ENCODE data around the gene CEBPG. TPM values are rescaled to one million over a fixed set of nuclear protein-coding genes. Genes with fewer than 3 reads are reported as not detected.

Gene CEBPG
- total RNA-seq, 2 donors from 2014 or later, result 20.3 to 28.8 TPM

DNA sequence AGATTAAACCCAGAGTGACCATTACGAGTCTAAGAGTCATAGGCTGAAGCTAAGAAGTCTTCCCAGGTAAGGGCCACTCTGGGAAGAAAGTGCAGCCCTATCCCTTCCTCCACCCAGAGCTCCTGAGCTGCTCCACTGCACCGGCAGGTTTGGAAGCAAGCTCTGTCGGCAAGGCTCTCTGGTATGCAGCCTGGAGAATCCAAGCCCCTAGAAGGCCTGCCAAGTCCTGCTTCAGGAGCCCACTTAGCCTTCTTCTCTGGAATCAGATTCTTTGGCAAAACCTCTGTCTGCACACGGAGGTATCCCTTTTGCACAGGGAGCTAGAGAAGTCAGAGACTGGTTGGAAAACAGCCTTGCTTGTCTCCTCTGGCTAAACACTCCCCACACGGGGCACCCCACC is 58.5 kb downstream of the CEBPG start:
- DNase-seq (ENCODE audit: low spot score in 2 of 2), result no peak
- H3K36me3 Mint-ChIP-seq, result no peaks in the 10 kb centered on the region
- no peak for ATAC-seq
- H3K27ac Mint-ChIP-seq, result no peak overlapping the region
- H3K9me3 Mint-ChIP-seq, result no peaks in the 10 kb centered on the region

Other genes starting within 250 kb of the CEBPG start
- gene WDR88, start 241.6 kb upstream of the CEBPG start, total RNA-seq, result not detected
- under 1 TPM in 1 of 2 donors, not detected in 1; 0.82 TPM for gene LRP3, start 179.4 kb upstream of the CEBPG start, total RNA-seq
- gene SLC7A10, start 147.9 kb upstream of the CEBPG start, total RNA-seq, result not detected
- gene CEBPA, start 71.2 kb upstream of the CEBPG start, total RNA-seq, result under 1 TPM in 1 of 2 donors, not detected in 1; 0.49 TPM
- gene PEPD, start 148.1 kb downstream of the CEBPG start, total RNA-seq, result 10 to 100 TPM; 27.9 to 35.2 TPM
- gene CHST8, start 248.2 kb downstream of the CEBPG start, total RNA-seq, result not detected